CD4-positive, alpha-beta memory T cell (primary cell): ENCODE results near the gene TWNK. TPM values are rescaled to one million over a fixed set of nuclear protein-coding genes. Genes with fewer than 3 reads are reported as not detected.

Source experiments
- CTCF ChIA-PET: fragments of 350-600 bp; sonication (Branson Sonifier 250); formaldehyde crosslinking; loops from one replicate; lab custom pipeline; 2021; ENCODE audit warnings: inconsistent platforms; ENCODE audit not compliant: partially characterized antibody; lab: Charles Lee
- POLR2A ChIA-PET: fragments of 350-600 bp; sonication (Branson Sonifier 250); formaldehyde crosslinking; loops from one replicate; lab custom pipeline; 2021; ENCODE audit not compliant: partially characterized antibody; lab: Charles Lee
- DNase-seq, 5 donors: peaks; one replicate each; pipeline versions ENCODE4 v3.0.0 to v3.0.0-alpha.2; 2020 to 2022; ENCODE audit warnings: mixed read lengths in 1 of 5
- H3K27ac ChIP-seq: one replicate; pipeline ENCODE4 v1.7.0; 2013; ENCODE audit warnings: low read depth, low read length
- H3K27me3 ChIP-seq: 2 replicates; pipeline ENCODE4 v1.7.0; 2013; ENCODE audit warnings: mild to moderate bottlenecking, low read length, moderate library complexity; ENCODE audit not compliant: insufficient read depth
- H3K36me3 ChIP-seq: 2 replicates; pipeline ENCODE4 v1.7.0; 2013; ENCODE audit warnings: mild to moderate bottlenecking, low read length, moderate library complexity; ENCODE audit not compliant: insufficient read depth
- H3K4me1 ChIP-seq: 2 replicates; pipeline ENCODE4 v1.7.0; 2013; ENCODE audit warnings: mild to moderate bottlenecking, low read length, moderate library complexity; ENCODE audit not compliant: insufficient read depth
- H3K4me3 ChIP-seq, 2 donors: one replicate each; pipeline ENCODE4 v1.7.0; 2013; ENCODE audit warnings: low read length in 2 of 2, mild to moderate bottlenecking in 1 of 2
- H3K9me3 ChIP-seq, 2 donors: one replicate each; pipeline ENCODE4 v1.7.0; 2013; ENCODE audit warnings: low read length in 2 of 2, control low read depth in 1 of 2; ENCODE audit not compliant: control insufficient read depth in 1 of 2
- H3K27ac Mint-ChIP-seq, 7 donors: one replicate each; pipeline ENCODE4 v1.8.0; 2020 to 2021; ENCODE audit warnings: mixed read lengths in 7 of 7, mild to moderate bottlenecking in 6 of 7, inconsistent platforms in 3 of 7, moderate library complexity in 3 of 7
- H3K27me3 Mint-ChIP-seq, 2 donors: one replicate each; pipeline ENCODE4 v1.8.0; 2020 to 2021; ENCODE audit warnings: mixed read lengths in 2 of 2
- H3K36me3 Mint-ChIP-seq, 2 donors: one replicate each; pipeline ENCODE4 v1.8.0; 2020 to 2021; ENCODE audit warnings: mixed read lengths in 2 of 2, inconsistent platforms in 1 of 2, mild to moderate bottlenecking in 1 of 2
- H3K4me1 Mint-ChIP-seq, 4 donors: one replicate each; pipeline ENCODE4 v1.8.0; 2020 to 2021; ENCODE audit warnings: mixed read lengths in 4 of 4, mild to moderate bottlenecking in 1 of 4
- H3K4me3 Mint-ChIP-seq, 8 donors: one replicate each; pipeline ENCODE4 v1.8.0; 2020 to 2021; ENCODE audit warnings: mixed read lengths in 8 of 8, mild to moderate bottlenecking in 7 of 8, moderate library complexity in 6 of 8, inconsistent platforms in 3 of 8
- H3K9me3 Mint-ChIP-seq, 8 donors: one replicate each; pipeline ENCODE4 v1.8.0; 2020 to 2021; ENCODE audit warnings: mixed read lengths in 8 of 8, mild to moderate bottlenecking in 5 of 8, inconsistent platforms in 3 of 8, moderate library complexity in 1 of 8
- intact Hi-C: fragments of 100-400 bp; cut with micrococcal nuclease; formaldehyde crosslinking; loops from one replicate; pipeline ENCODE4 v1.15.1; 2023
- polyA plus RNA-seq, 2 donors: library from polyadenylated mRNA; unstranded; fragments of 300-500 nt; fragmentation: Illumina TruSeq; gene quantifications; one replicate each; pipeline ENCODE4 v1.2.3, GENCODE V29; 2021
- total RNA-seq, 2 experiments: library from RNA; stranded (reverse); gene quantifications; one replicate each; pipeline ENCODE4 v1.2.3, GENCODE V29; 2021

TWNK gene
- total and polyA plus RNA-seq, 4 experiments from 2014 or later, result 5.0 to 14.3 (median 10.9) TPM

DNA sequence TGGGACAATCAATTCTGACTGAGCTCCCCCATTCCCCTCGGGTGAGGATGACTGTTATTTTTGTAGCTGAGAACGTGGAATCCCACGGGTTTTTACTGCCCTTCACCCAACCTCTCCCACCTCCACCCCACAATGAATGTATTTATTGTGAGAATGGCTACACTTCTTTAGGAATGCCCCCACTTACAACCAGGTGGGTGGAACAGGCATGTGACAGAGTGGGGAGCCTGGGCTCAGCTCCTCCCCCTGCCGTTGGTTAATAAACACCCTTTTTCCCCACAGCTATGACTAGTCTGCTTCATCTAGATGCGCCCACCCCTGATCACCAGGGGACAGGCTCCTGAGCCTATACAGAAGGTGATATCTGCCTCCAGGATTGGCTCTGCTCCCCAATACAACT is 2.0 kb upstream of the TWNK start:
- CTCF ChIA-PET, result interaction anchor here (1.0 to 5.1 kb wide), 3 partner anchors 12 to 65 kb away, joined by 3 to 46 read pairs (median 5); no protein-coding TSS in a partner anchor
- H3K36me3 ChIP-seq, result peaks cover 14% of the 10 kb centered on the region
- POLR2A ChIA-PET, result interaction anchor here (6.4 kb wide), 1 partner anchor 13 kb away, joined by 84 read pairs; the partner anchor contains the start of gene LZTS2
- no peak overlapping the region for H3K4me3 ChIP-seq
- Mint-ChIP-seq H3K27ac (peak overlapping the region in 2 of 7 donors; percentile 13 to 66), H3K4me3 (peak overlapping the region in 6 of 8 donors; percentile 51 to 98 (median 92)), H3K36me3 (peaks cover 23 to 49% of the 10 kb centered on the region in 2 donors), H3K4me1 (peaks cover 12 to 42% (median 26%) of the 10 kb centered on the region in 4 donors), H3K9me3 (no peaks in the 10 kb centered on the region), H3K27me3 (no peaks in the 10 kb centered on the region)
- intact Hi-C loops, result no loop called here
- no peak overlapping the region for H3K27ac ChIP-seq
- H3K27me3 ChIP-seq, result no peaks in the 10 kb centered on the region
- peaks cover 25% of the 10 kb centered on the region for H3K4me1 ChIP-seq
- DNase-seq, result no peak
- no peaks in the 10 kb centered on the region for H3K9me3 ChIP-seq

DNA sequence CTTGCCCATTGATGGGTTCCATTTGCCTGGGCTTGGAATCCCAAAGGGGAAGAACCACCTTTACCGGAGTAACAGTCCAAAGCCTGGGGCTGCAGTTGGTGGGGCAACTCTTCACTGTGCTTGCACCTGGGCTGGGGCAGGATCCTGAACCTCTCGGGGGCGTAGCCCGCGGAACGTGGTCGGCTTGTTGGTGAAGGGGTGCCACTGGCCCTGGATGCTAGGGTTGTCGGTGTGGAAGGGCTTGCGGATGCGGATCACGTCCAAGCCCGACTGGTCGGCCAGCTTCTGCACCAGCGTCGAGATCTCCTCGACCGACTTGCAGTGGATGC is 756 bp upstream of the TWNK start:
- H3K4me3 ChIP-seq, result peak overlapping the region; percentile 67 to 91
- intact Hi-C loops, result loop anchor here (2.0 kb wide), 2 partner anchors 44 to 74 kb away; partner anchors contain the start of genes PDZD7, SFXN3 and SLF2
- peaks cover 25% of the 10 kb centered on the region for H3K4me1 ChIP-seq
- Mint-ChIP-seq H3K4me1 (peaks cover 16 to 44% (median 32%) of the 10 kb centered on the region in 4 donors), H3K9me3 (no peaks in the 10 kb centered on the region), H3K4me3 (peak overlapping the region; percentile 85 to 98 (median 94)), H3K27ac (peak overlapping the region in 2 of 7 donors; percentile 91 to 97), H3K27me3 (no peaks in the 10 kb centered on the region), H3K36me3 (peaks cover 33 to 49% of the 10 kb centered on the region in 2 donors)
- H3K36me3 ChIP-seq, result peaks cover 23% of the 10 kb centered on the region
- ChIA-PET POLR2A (interaction anchor here (0.6 to 6.4 kb wide), 5 partner anchors 11 to 74 kb away, joined by 3 to 84 read pairs (median 7); partner anchors contain the start of genes LZTS2, PDZD7, SFXN3 and SLF2), CTCF (interaction anchor here (0.8 to 5.1 kb wide), 2 partner anchors 11 to 55 kb away, joined by 3 to 46 read pairs; no protein-coding TSS in a partner anchor)
- H3K9me3 ChIP-seq, result no peaks in the 10 kb centered on the region
- DNase-seq, result no peak
- no peaks in the 10 kb centered on the region for H3K27me3 ChIP-seq
- H3K27ac ChIP-seq, result peak overlapping the region; percentile 71

DNA sequence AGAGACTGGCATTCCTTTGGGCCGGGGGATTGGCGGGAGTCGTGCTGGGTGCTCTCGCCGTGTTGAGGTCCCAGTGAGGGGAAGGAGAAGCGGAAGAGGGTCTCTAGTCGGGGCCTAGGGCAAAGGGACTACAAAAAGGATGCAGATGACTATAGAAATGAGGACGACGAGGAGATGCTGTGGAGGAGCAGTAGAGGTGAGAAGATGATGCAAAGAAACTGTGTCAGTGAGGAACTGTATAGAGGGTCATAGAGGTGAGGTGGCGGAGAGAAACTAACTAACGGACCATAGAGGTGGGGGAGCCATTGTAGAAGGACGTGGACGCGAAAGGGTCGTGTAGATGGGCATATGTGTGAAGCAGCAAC is 324 bp downstream of the TWNK start:
- no peaks in the 10 kb centered on the region for H3K27me3 ChIP-seq
- Mint-ChIP-seq H3K27ac (peak overlapping the region; percentile 41 to 97 (median 92)), H3K4me3 (peak overlapping the region; percentile 85 to 98 (median 94)), H3K4me1 (peaks cover 16 to 44% (median 31%) of the 10 kb centered on the region in 4 donors), H3K9me3 (no peaks in the 10 kb centered on the region), H3K36me3 (peaks cover 24 to 44% of the 10 kb centered on the region in 2 donors), H3K27me3 (no peaks in the 10 kb centered on the region)
- no peak for DNase-seq
- peaks cover 25% of the 10 kb centered on the region for H3K4me1 ChIP-seq
- H3K9me3 ChIP-seq, result no peaks in the 10 kb centered on the region
- ChIA-PET CTCF (interaction anchor here (0.8 to 12.0 kb wide), 4 partner anchors 10 to 43 kb away, joined by 4 to 171 read pairs (median 26); partner anchors contain the start of genes PDZD7 and SFXN3), POLR2A (interaction anchor here (1.3 to 6.4 kb wide), 4 partner anchors 10 to 75 kb away, joined by 6 to 84 read pairs (median 8); partner anchors contain the start of genes LZTS2, PDZD7, SFXN3 and SLF2)
- peak overlapping the region; percentile 71 for H3K27ac ChIP-seq
- peaks cover 23% of the 10 kb centered on the region for H3K36me3 ChIP-seq
- intact Hi-C loops, result loop anchor here (1.0 to 2.0 kb wide), 3 partner anchors 10 to 75 kb away; partner anchors contain the start of genes PDZD7, SFXN3 and SLF2
- peak overlapping the region; percentile 67 to 91 for H3K4me3 ChIP-seq

DNA sequence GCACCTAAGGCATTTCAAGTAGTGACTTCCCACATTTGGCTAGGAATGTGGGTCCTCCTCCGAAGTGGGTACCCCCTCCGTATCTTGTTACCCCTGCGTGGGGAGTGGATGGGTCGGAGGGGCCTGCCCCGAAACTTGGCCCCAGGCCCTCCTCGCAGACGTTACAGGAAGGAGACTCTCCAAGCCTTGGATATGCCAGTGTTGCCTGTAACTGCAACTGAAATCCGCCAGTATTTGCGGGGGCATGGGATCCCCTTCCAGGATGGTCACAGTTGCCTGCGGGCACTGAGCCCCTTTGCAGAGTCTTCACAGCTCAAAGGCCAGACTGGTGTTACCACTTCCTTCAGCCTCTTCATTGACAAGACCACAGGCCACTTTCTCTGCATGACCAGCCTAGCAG is 823 bp downstream of the TWNK start:
- Mint-ChIP-seq H3K27me3 (no peaks in the 10 kb centered on the region), H3K4me1 (peaks cover 16 to 44% (median 30%) of the 10 kb centered on the region in 4 donors), H3K4me3 (peak overlapping the region; percentile 85 to 98 (median 94)), H3K9me3 (no peaks in the 10 kb centered on the region), H3K27ac (peak overlapping the region in 2 of 7 donors; percentile 41 to 97), H3K36me3 (peaks cover 22 to 44% of the 10 kb centered on the region in 2 donors)
- ChIA-PET POLR2A (interaction anchor here (1.1 to 6.4 kb wide), 3 partner anchors 10 to 75 kb away, joined by 3 to 84 read pairs (median 7); partner anchors contain the start of genes LZTS2, PDZD7, SFXN3 and SLF2), CTCF (interaction anchor here (2.3 to 12.0 kb wide), 3 partner anchors 9 to 29 kb away, joined by 6 to 171 read pairs (median 46); no protein-coding TSS in a partner anchor)
- Histone ChIP-seq H3K4me3 (peak overlapping the region; percentile 67 to 91), H3K9me3 (no peaks in the 10 kb centered on the region), H3K27ac (peak overlapping the region; percentile 71), H3K4me1 (peaks cover 25% of the 10 kb centered on the region), H3K36me3 (peaks cover 23% of the 10 kb centered on the region), H3K27me3 (no peaks in the 10 kb centered on the region)
- intact Hi-C loops, result no loop called here
- no peak for DNase-seq

DNA sequence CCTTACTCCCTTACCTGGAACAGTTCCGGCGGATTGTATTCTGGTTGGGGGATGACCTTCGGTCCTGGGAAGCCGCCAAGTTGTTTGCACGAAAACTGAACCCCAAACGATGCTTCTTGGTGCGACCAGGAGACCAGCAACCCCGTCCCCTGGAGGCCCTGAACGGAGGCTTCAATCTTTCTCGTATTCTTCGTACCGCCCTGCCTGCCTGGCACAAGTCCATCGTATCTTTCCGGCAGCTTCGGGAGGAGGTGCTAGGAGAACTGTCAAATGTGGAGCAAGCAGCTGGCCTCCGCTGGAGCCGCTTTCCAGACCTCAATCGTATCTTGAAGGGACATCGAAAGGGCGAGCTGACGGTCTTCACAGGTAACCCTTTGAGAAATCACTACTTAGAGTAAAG is 1.7 kb downstream of the TWNK start:
- POLR2A ChIA-PET, result interaction anchor here (1.1 to 6.4 kb wide), 2 partner anchors 9 to 42 kb away, joined by 3 to 84 read pairs; partner anchors contain the start of genes LZTS2, PDZD7 and SFXN3
- intact Hi-C loops, result no loop called here

DNA sequence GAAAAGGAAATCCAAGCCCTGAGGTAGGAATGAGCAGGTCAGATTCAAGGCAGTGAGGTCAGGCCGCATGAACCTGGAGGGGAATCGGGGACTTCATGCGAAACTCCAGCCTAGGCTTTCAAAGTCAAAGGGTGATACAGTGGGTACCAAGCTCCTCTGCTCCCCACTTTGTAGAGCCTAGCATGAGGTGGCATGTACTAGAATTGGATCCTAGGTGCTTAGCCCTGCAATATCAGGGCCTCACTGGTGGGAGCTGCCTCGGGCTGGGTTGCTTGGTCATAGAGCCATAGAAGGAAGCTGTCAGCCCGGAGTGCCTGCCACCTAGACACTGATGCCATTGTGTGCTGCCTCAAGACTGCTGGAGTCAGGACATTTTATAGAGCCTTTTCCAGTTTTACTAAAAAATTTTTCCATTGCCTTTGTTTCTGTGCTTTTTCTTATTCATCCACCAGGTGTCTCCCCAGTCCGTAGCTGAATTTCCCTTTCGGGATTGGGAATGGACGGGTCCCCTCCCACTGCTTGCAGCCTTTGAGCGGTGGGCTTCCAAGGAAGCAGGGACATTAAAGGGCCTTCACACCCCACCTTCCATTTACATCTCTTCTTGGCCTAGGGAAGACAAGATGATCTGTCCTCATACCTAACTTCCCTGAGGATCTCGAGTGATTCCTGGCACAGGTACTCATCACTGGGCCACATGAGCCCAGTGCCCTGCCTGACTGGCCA is 6.8 kb downstream of the TWNK start:
- Mint-ChIP-seq H3K9me3 (peaks cover 0 to 3% (median 0%) of the 10 kb centered on the region in 8 donors), H3K27ac (peak overlapping the region in 3 of 7 donors; percentile 29 to 49 (median 38)), H3K4me3 (peak overlapping the region in 2 of 8 donors; percentile 4 to 9), H3K36me3 (peaks cover 18 to 41% of the 10 kb centered on the region in 2 donors), H3K27me3 (no peaks in the 10 kb centered on the region), H3K4me1 (peaks cover 18 to 35% (median 26%) of the 10 kb centered on the region in 4 donors)
- Histone ChIP-seq H3K4me1 (peaks cover 20% of the 10 kb centered on the region), H3K27ac (no peak overlapping the region), H3K4me3 (no peak overlapping the region), H3K27me3 (no peaks in the 10 kb centered on the region), H3K36me3 (peaks cover 23% of the 10 kb centered on the region), H3K9me3 (no peaks in the 10 kb centered on the region)
- no peak for DNase-seq
- CTCF ChIA-PET, result interaction anchor here (1.0 to 12.0 kb wide), 2 partner anchors 18 to 23 kb away, joined by 5 to 171 read pairs; no protein-coding TSS in a partner anchor
- POLR2A ChIA-PET, result no interaction called here
- intact Hi-C loops, result loop anchor here (10.0 kb wide), 1 partner anchor 459 kb away; the partner anchor contains the start of gene HIF1AN

More for the DNA sequence above, 1.7 kb downstream of the TWNK start:
- Histone ChIP-seq H3K36me3 (peaks cover 23% of the 10 kb centered on the region), H3K27me3 (no peaks in the 10 kb centered on the region), H3K9me3 (no peaks in the 10 kb centered on the region), H3K27ac (no peak overlapping the region), H3K4me1 (peaks cover 25% of the 10 kb centered on the region), H3K4me3 (no peak overlapping the region)
- Mint-ChIP-seq H3K27me3 (no peaks in the 10 kb centered on the region), H3K27ac (no peak overlapping the region), H3K36me3 (peaks cover 22 to 50% of the 10 kb centered on the region in 2 donors), H3K4me1 (peaks cover 16 to 44% (median 30%) of the 10 kb centered on the region in 4 donors), H3K9me3 (no peaks in the 10 kb centered on the region), H3K4me3 (peak overlapping the region in 4 of 8 donors; percentile 6 to 54 (median 47))
- DNase-seq, result no peak
- CTCF ChIA-PET, result interaction anchor here (0.6 to 12.0 kb wide), 5 partner anchors 8 to 69 kb away, joined by 3 to 171 read pairs (median 6); partner anchors contain the start of gene LZTS2
